D341Med (cell line): ENCODE results near the gene STX11.
"Not testable (repeated sequence)": the region's sequence is repeated elsewhere in the genome, so short reads cannot be mapped to it uniquely, and the experiment has no call there.

Source experiments
- DNase-seq: peaks from one replicate; pipeline ENCODE4 v3.0.0; 2012; ENCODE audit warnings: low spot score

STX11 gene

DNA sequence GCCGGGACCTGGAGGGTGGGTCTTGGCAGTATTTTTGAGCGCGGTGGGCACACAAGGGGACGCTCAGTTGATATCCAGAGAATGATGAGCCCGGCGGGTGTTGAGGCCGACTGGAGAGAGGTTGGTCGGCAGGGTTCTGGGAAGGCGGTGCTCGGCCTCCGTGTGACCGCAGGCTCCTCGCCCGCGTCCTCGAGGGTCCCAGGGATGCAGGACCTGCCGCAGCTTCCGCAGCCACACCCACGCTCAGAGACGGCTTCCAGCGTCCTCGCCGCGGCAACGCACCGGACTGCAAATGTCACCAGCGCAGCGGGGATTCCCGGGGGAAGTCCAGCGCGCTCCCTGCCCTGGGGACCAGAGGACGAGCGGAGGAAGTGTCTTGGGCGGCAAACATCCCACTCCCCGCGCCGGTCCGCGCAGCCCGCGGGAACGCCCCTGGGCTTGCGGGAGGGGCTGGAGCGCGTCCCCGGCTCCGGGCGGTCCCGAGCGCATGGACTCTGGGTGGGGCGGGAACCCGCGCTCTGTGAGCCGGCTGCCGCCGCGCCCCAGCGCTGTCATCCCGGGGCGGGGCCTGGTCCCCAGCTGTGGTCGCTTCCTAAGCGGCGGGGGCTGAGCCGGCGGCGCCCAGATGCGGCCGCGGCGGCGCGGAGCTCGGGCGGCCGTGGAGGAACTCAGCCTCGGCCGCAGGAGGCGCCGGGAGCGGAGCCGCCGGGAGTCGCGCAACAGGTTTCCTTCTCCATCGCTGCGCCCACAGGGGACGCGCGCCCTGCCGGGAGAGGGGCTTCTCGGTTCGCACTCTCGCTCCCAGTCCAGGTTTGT, at the start of gene STX11:
Gene STX11 (plus strand): TSS at position 624 of the 816 bp plus-strand sequence. CDS start 36,111 bp downstream, outside the sequence.
- DNase-seq, result peak; percentile 74

DNA sequence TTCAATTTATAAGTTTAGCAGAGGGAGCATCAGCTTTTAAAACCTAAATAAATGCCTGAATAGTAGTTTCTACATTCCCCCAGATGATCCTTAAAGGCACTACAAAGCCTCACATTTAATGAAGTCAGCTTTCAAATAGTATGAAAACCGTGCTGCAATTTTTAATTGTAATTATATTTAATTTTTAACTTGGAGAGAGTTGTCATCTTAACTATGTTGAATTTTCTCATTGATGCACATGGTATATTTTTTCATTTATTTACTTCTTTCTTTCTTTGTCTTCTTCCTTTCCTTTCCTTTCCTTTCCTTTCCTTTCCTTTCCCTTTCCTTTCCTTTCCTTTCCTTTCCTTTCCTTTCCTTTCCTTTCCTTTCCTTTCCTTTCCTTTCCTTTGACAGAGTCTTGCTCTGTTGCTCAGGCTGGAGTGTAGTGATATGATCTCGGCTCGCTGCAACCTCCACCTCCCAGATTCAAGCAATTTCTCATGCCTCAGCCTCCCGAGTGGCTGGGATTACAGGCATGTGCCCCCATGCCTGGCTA, 47.2 kb upstream of the STX11 start:
- no peak for DNase-seq

DNA sequence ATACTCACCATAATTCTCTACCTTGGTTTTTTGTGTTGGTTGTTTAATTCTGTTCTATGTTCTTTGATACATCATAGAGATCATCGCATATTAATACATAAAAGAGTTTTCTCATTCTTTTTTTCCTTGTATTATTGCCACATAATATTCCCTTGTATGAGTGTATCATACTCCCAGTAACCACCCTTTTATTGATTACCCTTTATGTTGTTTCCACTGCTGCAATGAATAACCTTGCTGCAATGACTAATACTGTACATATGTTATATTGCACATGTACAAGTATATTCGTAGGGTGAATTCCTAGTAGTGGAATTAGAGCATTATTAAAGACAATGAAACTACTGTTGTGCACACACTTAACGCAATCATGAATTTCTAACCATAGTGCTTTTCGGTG, 45.8 kb upstream of the STX11 start:
- no peak for DNase-seq

DNA sequence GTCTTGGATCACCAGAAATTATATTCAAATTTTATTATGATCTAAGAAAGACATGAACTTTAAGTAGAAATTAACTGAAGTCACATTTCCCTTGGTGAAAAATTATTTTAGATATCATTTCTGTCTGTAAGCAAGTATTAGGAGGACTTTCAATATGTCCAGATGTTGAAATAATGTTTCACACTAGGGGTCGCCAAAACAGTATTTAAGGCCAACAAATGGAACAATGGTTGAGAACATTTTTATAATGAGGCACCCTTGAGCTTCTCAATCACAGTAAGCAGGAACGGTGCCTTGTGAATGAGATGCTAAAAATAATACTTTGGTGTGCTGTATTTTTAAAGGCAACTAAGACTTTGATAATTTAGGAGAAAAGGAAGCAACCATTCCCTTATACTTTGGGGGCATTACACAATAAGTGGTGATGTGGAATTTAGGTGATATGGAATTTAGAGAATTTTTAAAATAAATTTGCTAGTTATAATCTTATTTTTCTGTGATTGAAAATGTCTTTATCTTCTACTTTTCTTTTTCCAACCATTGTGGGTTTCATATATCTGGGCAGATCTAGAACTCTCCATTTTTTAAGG, 45.3 kb upstream of the STX11 start:
- DNase-seq, result peak; percentile 45

DNA sequence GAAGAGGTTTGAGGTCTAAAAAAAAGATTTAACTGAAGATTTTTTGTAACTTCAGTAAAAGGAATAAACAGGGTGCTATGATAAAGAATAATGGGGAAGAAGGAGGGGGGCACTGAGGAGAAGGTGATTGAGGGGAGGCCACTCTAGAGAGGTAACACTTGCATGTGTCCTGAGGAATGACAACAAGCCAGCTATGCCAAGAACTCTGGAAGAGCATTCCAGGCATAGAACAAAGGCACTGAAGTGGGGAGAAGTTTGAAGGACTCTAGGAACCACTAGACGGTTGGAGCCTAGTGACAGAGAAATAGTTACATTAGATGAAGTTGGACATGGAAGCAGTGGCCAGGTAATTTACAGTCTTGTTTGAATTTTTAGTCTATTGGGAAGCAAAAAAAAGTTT, 44.1 kb upstream of the STX11 start:
- DNase-seq, result no peak

DNA sequence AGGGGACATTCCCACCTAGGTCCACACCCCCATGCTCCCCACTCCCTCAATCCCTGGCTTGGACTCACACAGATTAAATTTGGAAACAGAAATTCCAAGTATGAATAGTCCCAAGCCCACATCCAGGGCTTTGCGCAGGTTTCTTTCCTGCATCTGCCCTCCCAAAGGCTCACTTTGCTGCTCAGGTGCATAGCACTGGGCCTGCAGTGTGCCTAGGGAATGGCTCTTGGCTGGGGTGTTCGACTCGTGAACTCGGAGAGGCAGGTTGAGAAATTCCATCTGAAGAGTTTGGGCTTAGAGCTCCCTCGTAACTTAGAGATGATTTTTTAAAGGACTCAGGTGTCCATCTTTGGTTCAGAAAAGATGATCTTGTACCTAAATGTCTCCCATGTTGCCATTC, 40.1 kb upstream of the STX11 start:
- DNase-seq, result no peak

DNA sequence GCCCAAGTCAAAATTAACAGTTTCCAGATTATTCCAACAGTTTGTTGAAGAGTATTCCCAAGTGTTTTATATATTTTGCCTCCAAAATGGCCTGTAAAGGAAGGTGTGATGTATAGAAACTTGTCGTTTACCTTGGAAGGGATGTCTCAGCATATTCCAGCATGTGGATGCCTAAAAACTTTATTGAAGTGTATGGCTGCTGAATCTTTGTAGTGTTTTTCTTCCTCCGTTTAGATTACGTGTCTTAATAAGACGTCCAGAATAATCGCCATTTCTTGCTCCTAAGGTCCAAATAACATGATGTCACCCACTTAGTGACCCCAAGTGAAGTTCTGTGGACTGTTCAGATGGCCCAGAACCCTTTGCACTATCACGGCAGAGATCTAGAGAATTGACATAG, 37.0 kb upstream of the STX11 start:
- no peak for DNase-seq

DNA sequence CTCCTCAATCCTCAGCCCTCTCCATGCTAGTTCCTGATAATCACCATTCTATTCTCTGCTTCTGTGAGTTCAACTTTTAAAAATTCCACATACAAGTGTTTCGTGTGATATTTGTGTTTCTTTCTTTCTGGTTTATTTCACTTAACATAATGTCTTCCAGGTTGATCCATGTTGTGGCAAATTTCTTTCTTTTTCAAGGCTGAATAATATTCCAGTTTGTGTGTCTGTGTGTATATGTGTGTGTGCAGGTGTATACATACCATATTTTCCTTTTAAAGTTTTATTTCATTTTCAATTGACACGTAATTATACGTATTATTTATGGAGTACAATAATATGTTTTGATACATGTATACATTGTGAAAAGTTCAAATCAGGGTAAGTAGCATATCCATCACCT, 35.1 kb upstream of the STX11 start:
- no peak for DNase-seq

DNA sequence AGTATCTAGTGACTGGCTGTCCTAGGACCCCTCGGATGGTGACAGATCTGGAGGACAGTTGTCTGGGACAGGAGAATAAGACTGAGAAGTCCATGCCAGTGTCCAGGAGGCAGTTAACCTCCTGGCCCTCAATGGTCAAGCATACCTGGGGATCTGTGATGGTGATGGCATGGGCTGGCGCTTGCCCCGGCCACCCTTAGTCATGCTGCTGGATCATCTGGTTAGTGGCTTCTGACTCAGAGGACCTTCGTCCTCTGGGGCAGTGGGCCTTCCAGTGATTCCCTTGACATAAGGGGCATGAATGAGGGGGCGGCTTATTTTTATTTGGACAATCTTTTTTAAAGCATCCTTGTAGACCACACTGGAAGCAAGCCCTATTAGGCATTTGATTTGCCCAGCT, 30.9 kb upstream of the STX11 start:
- no peak for DNase-seq

DNA sequence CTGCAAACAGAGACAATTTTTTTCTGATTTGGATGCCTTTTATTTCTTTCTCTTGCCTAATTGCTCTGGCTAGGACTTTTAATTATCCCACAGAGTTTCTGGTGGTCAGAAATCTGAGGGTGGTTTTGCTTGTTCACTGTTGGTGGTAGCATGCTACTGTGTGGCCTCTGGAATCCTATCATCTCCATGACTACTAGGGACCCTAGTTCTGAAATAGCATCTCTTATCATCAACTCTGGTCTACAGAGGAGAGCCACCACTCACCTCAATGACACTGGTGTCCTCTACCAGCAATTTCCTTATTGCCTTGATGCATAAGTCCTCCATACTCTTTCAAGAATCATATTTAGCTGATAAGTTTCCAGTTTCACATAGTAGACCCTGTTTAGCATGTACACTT, 27.5 kb upstream of the STX11 start:
- DNase-seq, result no peak

DNA sequence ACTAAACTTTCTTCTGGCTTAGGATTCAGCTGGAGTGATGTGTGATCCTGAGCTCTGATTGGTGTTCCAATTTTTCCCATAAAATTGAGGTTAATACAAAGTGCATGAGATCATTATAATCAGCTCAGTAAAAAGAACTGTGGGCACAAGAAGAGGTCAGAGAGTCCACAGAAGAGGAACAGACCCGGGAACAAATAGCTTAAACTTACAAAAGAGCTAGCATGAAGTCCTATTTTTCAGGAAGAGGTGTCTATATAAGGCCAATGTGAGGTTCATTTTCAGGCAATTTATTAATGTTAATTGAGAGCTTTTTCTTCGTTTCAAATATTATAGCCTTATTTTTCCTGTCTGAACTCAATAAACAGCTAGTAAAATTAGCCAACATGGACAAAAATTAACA, 26.9 kb upstream of the STX11 start:
- DNase-seq, result no peak

DNA sequence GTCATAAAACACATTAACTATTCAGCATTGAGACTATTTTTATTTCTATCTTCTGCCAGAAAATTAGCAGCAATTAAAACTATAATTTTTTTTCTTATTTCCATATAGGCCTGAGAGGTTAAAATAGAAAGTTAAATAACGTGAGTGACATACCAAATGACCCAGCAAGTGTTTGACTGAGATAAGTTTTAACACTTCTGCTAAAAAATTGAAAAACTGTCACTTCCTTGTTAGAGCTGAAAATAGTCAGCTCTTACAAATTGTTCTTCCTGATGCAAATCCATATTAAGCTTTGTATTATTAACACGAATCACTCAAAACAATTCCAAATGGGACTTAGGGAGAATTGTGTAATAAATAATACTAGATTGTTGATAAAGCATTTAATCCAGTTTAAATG, 26.5 kb upstream of the STX11 start:
- no peak for DNase-seq

DNA sequence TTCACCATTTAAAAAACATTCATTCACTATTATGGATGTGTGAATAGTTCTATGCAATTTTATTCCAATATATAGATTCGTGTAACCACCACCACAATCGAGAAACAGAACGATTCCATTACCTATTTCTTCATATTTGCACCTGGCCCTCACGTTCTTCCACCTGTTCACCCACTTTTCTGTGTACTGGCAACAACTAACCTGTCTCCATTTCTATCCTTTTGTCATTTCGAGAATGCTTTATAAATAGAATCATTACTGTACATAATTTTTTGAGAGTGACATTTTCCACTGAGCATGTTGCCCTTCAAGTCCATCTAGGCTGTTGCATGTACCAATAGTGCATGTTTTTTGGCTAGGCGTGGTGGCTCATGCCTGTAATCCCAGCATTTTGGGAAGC, 23.2 kb upstream of the STX11 start:
- DNase-seq, result no peak

DNA sequence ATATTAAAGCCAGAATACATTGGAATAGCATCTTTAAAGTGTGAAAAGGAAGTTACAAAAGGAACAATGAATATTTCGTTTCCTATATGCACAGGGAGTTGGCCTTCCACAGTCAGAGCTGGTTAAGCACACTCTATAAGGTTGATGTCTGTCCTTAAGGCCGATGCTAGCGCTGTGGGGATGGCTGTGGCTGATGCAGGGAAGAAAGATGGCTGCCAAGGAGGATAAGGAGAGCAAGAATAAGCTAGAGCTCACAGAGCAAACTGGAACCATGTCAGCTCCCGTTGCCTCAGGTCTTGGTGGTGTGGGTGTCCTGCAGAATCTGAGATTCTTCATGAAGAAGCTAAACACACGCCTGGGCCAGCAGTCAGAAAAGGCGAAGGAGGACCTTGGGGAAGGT, 20.8 kb upstream of the STX11 start:
- DNase-seq, result no peak

DNA sequence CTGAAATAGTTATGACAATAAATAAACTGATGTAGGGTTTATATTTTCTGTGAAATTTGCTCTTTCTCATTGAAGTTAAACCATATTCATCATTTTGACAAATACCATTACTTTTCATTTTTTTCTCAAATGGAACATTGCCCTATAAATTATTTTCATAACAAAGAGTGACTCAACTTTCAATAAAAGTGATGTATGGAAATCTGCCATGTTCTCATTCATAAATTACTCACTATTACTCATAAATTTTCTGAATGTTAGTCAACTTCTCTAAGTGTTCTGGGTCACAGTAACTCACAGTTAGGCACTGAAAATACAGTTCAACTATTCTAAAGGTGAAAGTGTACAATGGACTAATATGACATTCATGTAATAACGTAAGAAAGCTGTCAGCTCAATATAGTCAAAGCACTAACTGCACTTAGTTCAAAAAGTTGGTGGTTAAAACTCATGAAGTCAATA, 19.0 kb upstream of the STX11 start:
- DNase-seq, result no peak

DNA sequence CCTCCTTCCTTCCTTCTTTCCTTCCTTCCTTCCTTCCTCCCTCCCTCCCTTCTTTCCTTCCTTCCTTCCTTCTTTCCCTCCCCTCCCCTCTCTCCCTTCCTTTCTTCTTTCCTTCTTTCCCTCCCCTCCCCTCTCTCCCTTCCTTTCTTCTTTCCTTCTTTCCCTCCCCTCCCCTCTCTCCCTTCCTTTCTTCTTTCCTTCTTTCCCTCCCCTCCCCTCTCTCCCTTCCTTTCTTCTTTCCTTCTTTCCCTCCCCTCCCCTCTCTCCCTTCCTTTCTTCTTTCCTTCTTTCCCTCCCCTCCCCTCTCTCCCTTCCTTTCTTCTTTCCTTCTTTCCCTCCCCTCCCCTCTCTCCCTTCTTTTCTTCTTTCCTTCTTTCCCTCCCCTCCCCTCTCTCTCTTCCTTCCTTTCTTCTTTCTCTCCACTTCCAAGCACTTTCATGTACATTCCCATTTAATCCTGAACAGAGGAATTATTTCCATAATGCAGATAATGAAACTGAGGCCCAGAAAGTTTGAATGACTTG, 18.1 kb upstream of the STX11 start:
- DNase-seq, result not testable (repeated sequence)

DNA sequence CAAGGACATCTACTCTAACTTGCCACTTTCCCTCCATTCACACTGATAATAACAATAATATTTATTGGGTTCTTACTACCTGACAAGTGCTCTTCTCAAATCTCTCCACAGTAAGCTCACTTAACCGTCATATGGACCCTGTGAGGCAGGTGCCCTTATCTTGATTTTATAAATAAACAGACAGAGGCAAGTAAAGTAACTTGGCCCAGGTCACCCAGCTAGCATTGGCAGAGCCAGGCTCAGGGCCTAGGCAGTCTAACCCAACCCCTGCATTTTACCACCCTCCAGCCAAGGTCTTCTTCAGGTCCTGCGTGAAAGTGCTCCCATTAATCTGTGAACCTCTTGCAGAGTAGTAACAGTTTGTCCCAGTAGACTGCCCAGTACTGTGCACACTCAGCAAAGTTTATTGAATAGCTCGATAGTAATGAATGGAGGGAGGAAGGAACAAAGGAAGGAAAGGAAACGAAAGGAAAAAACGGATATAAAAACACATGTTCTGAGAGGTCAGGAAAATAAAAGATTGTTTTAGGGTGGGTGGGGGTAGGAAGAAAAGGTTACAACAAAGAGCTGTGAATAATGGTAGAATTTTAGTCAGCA, 17.0 kb upstream of the STX11 start:
- no peak for DNase-seq

DNA sequence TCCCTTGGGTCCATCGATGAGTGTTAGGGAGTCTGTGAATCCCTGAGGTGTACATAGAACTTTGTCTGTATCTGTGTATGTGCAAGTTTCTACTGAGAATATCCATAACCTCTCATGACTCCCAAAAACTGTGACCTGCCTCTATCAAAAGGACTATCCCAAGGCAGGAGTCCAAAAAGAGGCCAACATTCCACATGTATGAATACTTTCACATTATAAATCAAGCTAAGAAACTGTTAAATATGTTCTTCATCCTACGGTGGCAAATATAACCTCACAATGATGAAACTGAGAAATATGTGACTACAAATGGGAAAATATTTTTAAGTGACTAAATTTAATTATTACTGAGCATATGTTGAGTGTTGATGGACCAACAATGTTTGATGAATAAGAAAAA, 16.1 kb upstream of the STX11 start:
- no peak for DNase-seq

DNA sequence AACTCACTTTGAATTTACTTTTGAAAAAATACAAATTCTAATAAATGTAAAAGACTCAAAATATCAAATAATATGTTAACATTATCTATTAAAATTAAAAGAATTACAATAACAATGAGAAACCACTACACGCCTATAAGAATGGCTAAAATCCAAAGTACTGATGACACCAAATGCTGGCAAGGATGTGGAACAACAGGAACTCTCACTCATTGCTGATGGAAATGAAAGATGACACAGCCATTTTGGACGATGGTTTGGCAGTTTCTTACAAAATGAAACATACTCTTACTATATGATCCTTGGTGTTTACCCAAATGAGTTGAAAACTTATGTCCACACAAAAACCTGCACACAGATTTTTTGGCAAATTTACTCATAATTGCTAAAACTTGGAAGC, 15.6 kb upstream of the STX11 start:
- no peak for DNase-seq

DNA sequence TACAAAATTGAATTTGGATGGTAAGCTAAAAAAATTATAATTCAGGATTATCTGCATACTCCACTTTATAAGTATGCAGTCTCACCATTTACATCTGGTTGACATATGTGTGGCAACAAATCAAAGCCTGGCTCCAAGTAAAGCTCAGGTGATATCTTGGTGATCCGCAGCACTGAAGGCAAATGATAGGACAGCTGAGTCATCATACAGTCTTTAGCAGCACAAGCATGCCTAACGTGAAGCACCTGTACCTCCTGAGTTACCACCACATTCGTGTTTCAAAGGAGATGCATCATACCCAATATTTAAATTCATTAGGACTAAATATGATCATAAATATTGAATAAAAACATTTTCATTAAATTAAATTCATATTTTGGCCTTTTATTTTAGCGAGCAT, 11.8 kb upstream of the STX11 start:
- DNase-seq, result no peak

DNA sequence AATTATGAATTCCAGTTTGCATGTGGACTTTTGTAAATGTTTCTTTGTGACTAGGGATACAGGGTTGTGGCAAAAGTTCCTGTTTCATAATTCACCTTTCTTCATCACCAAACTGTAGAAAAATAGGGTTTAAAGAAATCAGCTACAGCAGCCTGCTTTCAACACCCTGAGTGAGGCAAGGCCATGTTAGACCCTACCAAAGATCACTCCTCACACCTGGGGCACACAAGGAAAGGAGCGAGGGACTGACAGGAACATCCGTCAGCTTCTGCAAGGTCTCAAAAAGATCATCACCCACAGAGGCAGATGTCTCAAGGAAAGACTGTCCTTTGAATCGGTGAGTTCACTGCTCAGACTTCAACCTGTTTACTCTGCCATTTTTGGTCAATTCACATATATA, 10.5 kb upstream of the STX11 start:
- no peak for DNase-seq

DNA sequence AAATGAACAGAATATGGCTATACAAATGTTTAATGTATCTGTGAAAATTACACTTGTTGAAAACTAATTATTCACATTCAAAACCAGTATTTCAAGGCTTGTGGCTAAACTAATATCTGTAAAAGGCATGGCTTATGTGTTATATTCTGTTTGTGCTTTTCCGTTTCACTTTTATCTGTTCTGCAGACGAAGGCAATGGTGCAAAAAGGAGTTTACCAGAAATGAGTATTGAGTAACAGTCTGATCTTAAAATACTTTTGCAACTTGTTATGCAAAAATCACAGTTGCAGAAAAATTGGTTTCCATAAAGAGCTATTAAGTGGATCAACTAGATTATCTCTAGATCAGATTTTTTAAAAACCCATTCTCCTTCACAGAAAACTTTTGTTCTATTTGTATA, 9.4 kb upstream of the STX11 start:
- DNase-seq, result no peak

DNA sequence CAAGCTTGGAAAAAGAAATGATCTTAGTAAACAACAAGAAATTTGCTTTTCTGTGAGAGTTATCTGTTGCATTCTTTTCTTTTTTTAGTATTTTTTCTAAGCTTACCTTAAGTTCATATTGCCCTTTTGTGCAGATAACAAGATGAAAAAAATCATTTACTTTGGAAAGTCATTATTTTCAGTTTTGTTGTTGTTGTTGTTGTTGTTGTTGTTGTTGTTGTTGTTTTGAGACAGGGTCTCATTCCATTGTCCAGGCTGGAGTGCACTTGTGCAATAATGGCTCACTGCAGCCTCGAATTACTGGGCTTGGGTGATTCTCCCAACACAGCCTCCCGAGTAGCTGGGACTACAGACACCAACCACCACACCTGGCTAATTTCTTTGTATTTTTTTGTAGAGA, 8.8 kb upstream of the STX11 start:
- no peak for DNase-seq
